HUES64 (cell line): Measurements from ENCODE around the gene TAS1R3.

Experiments
- H3K27ac ChIP-seq: 2 replicates; pipeline ENCODE4 v1.7.0; 2013; ENCODE audit warnings: low read depth, low read length, inconsistent platforms
- H3K27me3 ChIP-seq: 2 replicates; pipeline ENCODE4 v1.6.1; 2013; ENCODE audit warnings: mild to moderate bottlenecking, low read length; ENCODE audit not compliant: insufficient read depth
- H3K36me3 ChIP-seq: 2 replicates; pipeline ENCODE4 v1.6.1; 2013; ENCODE audit warnings: mild to moderate bottlenecking, low read length; ENCODE audit not compliant: insufficient read depth
- H3K4me1 ChIP-seq: 2 replicates; pipeline ENCODE4 v1.6.1; 2013; ENCODE audit warnings: mild to moderate bottlenecking, low read length, moderate library complexity; ENCODE audit not compliant: insufficient read depth
- H3K4me3 ChIP-seq: 2 replicates; pipeline ENCODE4 v1.5.1; 2013; ENCODE audit warnings: mild to moderate bottlenecking, low read length, moderate library complexity
- H3K9ac ChIP-seq: 2 replicates; pipeline ENCODE4 v1.6.1; 2013; ENCODE audit warnings: mild to moderate bottlenecking, low read depth, low read length
- H3K9me3 ChIP-seq: 2 replicates; pipeline ENCODE4 v1.6.1; 2013; ENCODE audit warnings: low read depth, low read length; ENCODE audit not compliant: insufficient read depth
- WGBS: fragments of 150-250, 120-280 bp; methylation state at CpG from one replicate; pipeline ENCODE4 v1.1.7; 2013; ENCODE audit warnings: missing lambda C conversion rate; 5-methylcytosine and 5-hydroxymethylcytosine counted together

TAS1R3 gene

GRCh38 chr1:1336931-1337792 is 6.1 kb downstream of the TAS1R3 start:
- H3K36me3 ChIP-seq: peaks cover 31% of the 10 kb centered on the region
- no peak overlapping the region for H3K9ac ChIP-seq
- no peaks in the 10 kb centered on the region for H3K9me3 ChIP-seq
- H3K27me3 ChIP-seq: no peaks in the 10 kb centered on the region
- no peak overlapping the region for H3K27ac ChIP-seq
- no peak overlapping the region for H3K4me3 ChIP-seq
- no peaks in the 10 kb centered on the region for H3K4me1 ChIP-seq
- WGBS: 95% methylated on average over 32 of the region's 32 CpGs

- Histone ChIP-seq H3K9me3 (no peaks in the 10 kb centered on the region), H3K27ac (no peak overlapping the region), H3K9ac (no peak overlapping the region), H3K4me1 (no peaks in the 10 kb centered on the region), H3K27me3 (no peaks in the 10 kb centered on the region), H3K4me3 (no peak overlapping the region), H3K36me3 (peaks cover 31% of the 10 kb centered on the region)
- 73% methylated on average over 18 of the region's 18 CpGs for WGBS
Measured at GRCh38 chr1:1337793-1338147, 6.7 kb downstream of the TAS1R3 start.

GRCh38 chr1:1338278-1338677 is 7.2 kb downstream of the TAS1R3 start:
- H3K27me3 ChIP-seq: no peaks in the 10 kb centered on the region
- no peak overlapping the region for H3K9ac ChIP-seq
- no peak overlapping the region for H3K4me3 ChIP-seq
- WGBS: 94% methylated on average over 36 of the region's 36 CpGs
- no peaks in the 10 kb centered on the region for H3K9me3 ChIP-seq
- peaks cover 31% of the 10 kb centered on the region for H3K36me3 ChIP-seq
- H3K27ac ChIP-seq: no peak overlapping the region
- H3K4me1 ChIP-seq: no peaks in the 10 kb centered on the region

GRCh38 chr1:1340185-1340584 is 9.1 kb downstream of the TAS1R3 start:
- no peak overlapping the region for H3K27ac ChIP-seq
- no peaks in the 10 kb centered on the region for H3K27me3 ChIP-seq
- 94% methylated on average over 23 of the region's 23 CpGs for WGBS
- peaks cover 31% of the 10 kb centered on the region for H3K36me3 ChIP-seq
- no peak overlapping the region for H3K9ac ChIP-seq
- H3K4me3 ChIP-seq: no peak overlapping the region
- no peaks in the 10 kb centered on the region for H3K9me3 ChIP-seq
- H3K4me1 ChIP-seq: no peaks in the 10 kb centered on the region

GRCh38 chr1:1340791-1341548 is 9.9 kb downstream of the TAS1R3 start:
- H3K36me3 ChIP-seq: peaks cover 31% of the 10 kb centered on the region
- WGBS: 94% methylated on average over 36 of the region's 36 CpGs
- no peak overlapping the region for H3K27ac ChIP-seq
- no peak overlapping the region for H3K9ac ChIP-seq
- no peaks in the 10 kb centered on the region for H3K4me1 ChIP-seq
- no peaks in the 10 kb centered on the region for H3K27me3 ChIP-seq
- no peak overlapping the region for H3K4me3 ChIP-seq
- H3K9me3 ChIP-seq: no peaks in the 10 kb centered on the region

GRCh38 chr1:1341549-1342021 is 10.5 kb downstream of the TAS1R3 start:
- no peak overlapping the region for H3K27ac ChIP-seq
- H3K36me3 ChIP-seq: peaks cover 31% of the 10 kb centered on the region
- H3K4me1 ChIP-seq: no peaks in the 10 kb centered on the region
- no peak overlapping the region for H3K4me3 ChIP-seq
- no peaks in the 10 kb centered on the region for H3K9me3 ChIP-seq
- H3K9ac ChIP-seq: no peak overlapping the region
- H3K27me3 ChIP-seq: no peaks in the 10 kb centered on the region
- WGBS: 96% methylated on average over 17 of the region's 17 CpGs

GRCh38 chr1:1342061-1342562 is 11.0 kb downstream of the TAS1R3 start:
- H3K4me1 ChIP-seq: no peaks in the 10 kb centered on the region
- no peaks in the 10 kb centered on the region for H3K9me3 ChIP-seq
- no peak overlapping the region for H3K9ac ChIP-seq
- WGBS: 96% methylated on average over 28 of the region's 28 CpGs
- no peak overlapping the region for H3K4me3 ChIP-seq
- H3K36me3 ChIP-seq: peaks cover 31% of the 10 kb centered on the region
- H3K27me3 ChIP-seq: no peaks in the 10 kb centered on the region
- no peak overlapping the region for H3K27ac ChIP-seq

- no peak overlapping the region for H3K9ac ChIP-seq
- H3K27ac ChIP-seq: no peak overlapping the region
- 92% methylated on average over 18 of the region's 18 CpGs for WGBS
- H3K4me1 ChIP-seq: no peaks in the 10 kb centered on the region
- H3K9me3 ChIP-seq: no peaks in the 10 kb centered on the region
- H3K36me3 ChIP-seq: peaks cover 28% of the 10 kb centered on the region
- H3K4me3 ChIP-seq: no peak overlapping the region
- no peaks in the 10 kb centered on the region for H3K27me3 ChIP-seq
Measured at GRCh38 chr1:1342584-1343115, 11.6 kb downstream of the TAS1R3 start.

- H3K9me3 ChIP-seq: no peaks in the 10 kb centered on the region
- no peaks in the 10 kb centered on the region for H3K27me3 ChIP-seq
- H3K4me1 ChIP-seq: peaks cover 3% of the 10 kb centered on the region; the same call in 1 of the 2 replicates
- H3K36me3 ChIP-seq: peaks cover 20% of the 10 kb centered on the region
- H3K9ac ChIP-seq: no peak overlapping the region
- H3K4me3 ChIP-seq: no peak overlapping the region
- 95% methylated on average over 24 of the region's 24 CpGs for WGBS
- no peak overlapping the region for H3K27ac ChIP-seq
Measured at GRCh38 chr1:1343811-1344421, 12.8 kb downstream of the TAS1R3 start.

- Histone ChIP-seq H3K27me3 (no peaks in the 10 kb centered on the region), H3K4me1 (peaks cover 3% of the 10 kb centered on the region; the same call in 1 of the 2 replicates), H3K9ac (no peak overlapping the region), H3K27ac (no peak overlapping the region), H3K9me3 (no peaks in the 10 kb centered on the region), H3K4me3 (no peak overlapping the region), H3K36me3 (peaks cover 15% of the 10 kb centered on the region)
- WGBS: 89% methylated on average over 15 of the region's 15 CpGs
Measured at GRCh38 chr1:1344655-1345361, 13.7 kb downstream of the TAS1R3 start.
